Aorta (tissue), 5 donors: Measurements from ENCODE around the gene PCYOX1L. TPM values are rescaled to one million over a fixed set of nuclear protein-coding genes. Genes with fewer than 3 reads are reported as not detected.

Experiments used
- ATAC-seq: fragments of 200-7000 bp; cut with Tn5 transposase; one replicate; pipeline ENCODE4 v1.9.1; 2022; ENCODE audit warnings: moderate library complexity; ENCODE audit not compliant: low FRiP score
- DNase-seq, 2 donors: peaks; one replicate each; pipeline ENCODE4 v3.0.0-alpha.2; 2020
- H3K27ac ChIP-seq, 2 donors: one replicate each; pipeline ENCODE4 v1.5.1; 2013; ENCODE audit warnings: low read length in 2 of 2, mild to moderate bottlenecking in 2 of 2, moderate library complexity in 2 of 2, control low read depth in 1 of 2, inconsistent platforms in 1 of 2, low read depth in 1 of 2
- H3K27me3 ChIP-seq, 2 donors: one replicate each; pipeline ENCODE4 v1.6.1; 2013; ENCODE audit warnings: control low read depth in 1 of 2, low read length in 1 of 2, mild to moderate bottlenecking in 1 of 2, moderate library complexity in 1 of 2; ENCODE audit not compliant: insufficient read depth in 2 of 2, control insufficient read depth in 1 of 2
- H3K36me3 ChIP-seq, 2 donors: one replicate each; pipeline ENCODE4 v1.6.1; 2013; ENCODE audit warnings: control low read depth in 1 of 2, low read length in 1 of 2, mild to moderate bottlenecking in 1 of 2; ENCODE audit not compliant: insufficient read depth in 2 of 2, control insufficient read depth in 1 of 2
- H3K4me1 ChIP-seq, 2 donors: one replicate each; pipeline ENCODE4 v1.6.1; 2013; ENCODE audit warnings: low read length in 2 of 2, control low read depth in 1 of 2, mild to moderate bottlenecking in 1 of 2, moderate library complexity in 1 of 2; ENCODE audit not compliant: insufficient read depth in 2 of 2, control insufficient read depth in 1 of 2
- H3K4me3 ChIP-seq, 2 donors: one replicate each; pipeline ENCODE4 v1.5.1; 2013; ENCODE audit warnings: low read length in 2 of 2, control low read depth in 1 of 2, mild to moderate bottlenecking in 1 of 2
- H3K9me3 ChIP-seq: one replicate; pipeline ENCODE4 v1.6.1; 2013; ENCODE audit warnings: mild to moderate bottlenecking, low read length; ENCODE audit not compliant: control insufficient read depth
- WGBS, 2 donors: extraction: QIAGEN DNeasy Blood & Tissue Kit; methylation state at CpG; one replicate each; pipeline ENCODE4 v1.1.7; 2013; 5-methylcytosine and 5-hydroxymethylcytosine counted together
- intact Hi-C, 2 donors: fragments of 100-400 bp; cut with DNase I; formaldehyde crosslinking; loops; one replicate each; pipeline versions ENCODE4 v1.14.2 to v1.15.0; 2022
- long read RNA-seq, 2 donors: library from polyadenylated mRNA; unstranded; transcript quantifications; one replicate each; pipeline ENCODE4 v2.0.0, GENCODE V29; 2020 to 2021
- polyA plus RNA-seq, 2 donors: library from polyadenylated mRNA; stranded (reverse); fragments of 200-250 nt; gene quantifications; one replicate each; pipeline ENCODE4 v1.2.3, GENCODE V29; 2013
- total RNA-seq, 2 donors: library from RNA; stranded (reverse); fragmentation: NEBNext Ultra II Directional; extraction: Animal tissue kit (Norgen Biotek cat#: 25700); gene quantifications; one replicate each; pipeline ENCODE4 v1.2.1, GENCODE V29; 2021
- donor health status: healthy with polysubstance abuse.
- donor health status: Bipolar disorder and iron deficiency.
- donor health status: DM: no; HTN: no; CAD: no.
- donor health status: DM: no; HTN: no; CAD: no.
- donor health status: DM: yes; HTN: yes; CAD: no.

The PCYOX1L gene, protein sequence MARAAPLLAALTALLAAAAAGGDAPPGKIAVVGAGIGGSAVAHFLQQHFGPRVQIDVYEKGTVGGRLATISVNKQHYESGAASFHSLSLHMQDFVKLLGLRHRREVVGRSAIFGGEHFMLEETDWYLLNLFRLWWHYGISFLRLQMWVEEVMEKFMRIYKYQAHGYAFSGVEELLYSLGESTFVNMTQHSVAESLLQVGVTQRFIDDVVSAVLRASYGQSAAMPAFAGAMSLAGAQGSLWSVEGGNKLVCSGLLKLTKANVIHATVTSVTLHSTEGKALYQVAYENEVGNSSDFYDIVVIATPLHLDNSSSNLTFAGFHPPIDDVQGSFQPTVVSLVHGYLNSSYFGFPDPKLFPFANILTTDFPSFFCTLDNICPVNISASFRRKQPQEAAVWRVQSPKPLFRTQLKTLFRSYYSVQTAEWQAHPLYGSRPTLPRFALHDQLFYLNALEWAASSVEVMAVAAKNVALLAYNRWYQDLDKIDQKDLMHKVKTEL
- total RNA-seq (1 to 10 TPM; 3.1 to 9.2 TPM), polyA plus RNA-seq (1 to 10 TPM; 3.1 to 5.3 TPM)
- long read RNA-seq, donor 1, transcript PCYOX1L-201 (6 exons, 2,546 nt): major isoform, 18 of 22 reads
- long read RNA-seq, donor 1, partial matches to known transcripts: 3 of 22 reads
- long read RNA-seq, donor 1, other reads (novel, unspliced or antisense): 1 of 22 reads
- long read RNA-seq, donor 2, partial matches to known transcripts: 0 of 5 reads
- long read RNA-seq, donor 2, other reads (novel, unspliced or antisense): 1 of 5 reads

- Histone ChIP-seq H3K9me3 (no peaks in the 10 kb centered on the region), H3K4me3 (peak within 1 kb of the TSS; percentile 49 to 50), H3K4me1 (no peaks in the 10 kb centered on the region), H3K27me3 (no peaks in the 10 kb centered on the region), H3K36me3 (peaks cover 0 to 2% of the 10 kb centered on the region in 2 donors), H3K27ac (no peak within 1 kb of the TSS)
- peak; percentile 97 to 98 for DNase-seq
- WGBS, 2 donors: 2% methylated on average over 46 to 61 of the region's 61 CpGs
- intact Hi-C loops: loop anchor here in 1 of 2 donors (5.0 kb wide), 1 partner anchor 225 kb away; the partner anchor contains the start of gene ARHGEF37
- peak; percentile 98 for ATAC-seq
These were observed at the start of gene PCYOX1L for GRCh38 chr5:149357370-149358293. Gene PCYOX1L, plus strand, starts transcription at chr5:149358046. Its CDS starts 23 bp downstream, at chr5:149358069.

DNA sequence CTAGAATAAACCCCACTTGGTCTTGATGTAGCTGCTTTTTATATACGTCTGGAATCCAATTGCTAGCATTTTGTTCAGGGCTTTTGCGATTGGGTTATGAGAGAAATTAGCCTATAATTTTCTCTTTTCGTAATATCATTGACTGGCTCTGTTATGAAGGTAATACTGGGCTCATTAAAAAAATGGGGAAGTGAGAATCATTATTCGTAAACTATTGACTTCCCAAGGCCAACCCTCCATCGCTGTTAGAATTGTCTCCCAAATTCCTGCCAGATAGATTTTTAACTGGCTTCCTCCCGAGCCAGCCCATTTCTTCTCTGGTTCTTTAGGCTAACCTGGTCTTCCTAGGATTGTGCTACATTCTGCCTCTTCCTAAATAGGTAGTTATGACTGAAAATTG lies 48.5 kb upstream of the PCYOX1L start:
- Histone ChIP-seq H3K4me1 (no peaks in the 10 kb centered on the region), H3K27ac (no peak overlapping the region), H3K36me3 (no peaks in the 10 kb centered on the region), H3K9me3 (no peaks in the 10 kb centered on the region), H3K4me3 (no peak overlapping the region), H3K27me3 (no peaks in the 10 kb centered on the region)
- no peak for DNase-seq
- WGBS, 2 donors: 92 to 95% methylated on average over 6 of the region's 6 CpGs
- no peak for ATAC-seq
- intact Hi-C loops: no loop called here

DNA sequence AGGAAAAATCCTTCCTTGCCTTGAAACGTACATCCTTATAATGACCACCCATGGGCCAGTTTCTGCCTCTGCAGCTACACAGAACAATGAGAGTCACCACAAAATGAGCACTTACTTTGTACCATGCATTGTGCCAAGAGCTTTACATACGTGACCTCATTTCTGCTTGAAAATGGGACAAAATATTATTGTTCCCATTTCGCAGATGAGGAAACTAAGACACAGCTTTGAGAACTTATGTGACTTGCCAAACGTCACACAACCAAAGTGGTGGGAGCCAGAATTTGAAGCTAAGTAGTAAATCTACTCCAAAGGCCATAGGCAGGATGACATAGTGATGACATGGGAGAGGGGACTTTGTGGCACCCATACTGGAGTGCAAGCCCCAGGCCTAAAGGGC lies 47.4 kb upstream of the PCYOX1L start:
- 93% methylated on average over 4 of the region's 4 CpGs for WGBS, 2 donors
- intact Hi-C loops: loop anchor here in 1 of 2 donors (10.0 kb wide), 1 partner anchor 254 kb away; no protein-coding TSS in a partner anchor
- Histone ChIP-seq H3K9me3 (no peaks in the 10 kb centered on the region), H3K27me3 (no peaks in the 10 kb centered on the region), H3K36me3 (no peaks in the 10 kb centered on the region), H3K4me3 (no peak overlapping the region), H3K27ac (no peak overlapping the region), H3K4me1 (no peaks in the 10 kb centered on the region)
- no peak for ATAC-seq
- DNase-seq: no peak

GRCh38 chr5:149310947-149311658 lies 46.7 kb upstream of the PCYOX1L start:
- Histone ChIP-seq H3K9me3 (no peaks in the 10 kb centered on the region), H3K27me3 (no peaks in the 10 kb centered on the region), H3K4me3 (no peak overlapping the region), H3K36me3 (no peaks in the 10 kb centered on the region), H3K4me1 (no peaks in the 10 kb centered on the region), H3K27ac (no peak overlapping the region)
- no peak for ATAC-seq
- DNase-seq: no peak
- WGBS, 2 donors: 86 to 89% methylated on average over 10 of the region's 10 CpGs
- intact Hi-C loops: loop anchor here in 1 of 2 donors (10.0 kb wide), 1 partner anchor 254 kb away; no protein-coding TSS in a partner anchor

DNA sequence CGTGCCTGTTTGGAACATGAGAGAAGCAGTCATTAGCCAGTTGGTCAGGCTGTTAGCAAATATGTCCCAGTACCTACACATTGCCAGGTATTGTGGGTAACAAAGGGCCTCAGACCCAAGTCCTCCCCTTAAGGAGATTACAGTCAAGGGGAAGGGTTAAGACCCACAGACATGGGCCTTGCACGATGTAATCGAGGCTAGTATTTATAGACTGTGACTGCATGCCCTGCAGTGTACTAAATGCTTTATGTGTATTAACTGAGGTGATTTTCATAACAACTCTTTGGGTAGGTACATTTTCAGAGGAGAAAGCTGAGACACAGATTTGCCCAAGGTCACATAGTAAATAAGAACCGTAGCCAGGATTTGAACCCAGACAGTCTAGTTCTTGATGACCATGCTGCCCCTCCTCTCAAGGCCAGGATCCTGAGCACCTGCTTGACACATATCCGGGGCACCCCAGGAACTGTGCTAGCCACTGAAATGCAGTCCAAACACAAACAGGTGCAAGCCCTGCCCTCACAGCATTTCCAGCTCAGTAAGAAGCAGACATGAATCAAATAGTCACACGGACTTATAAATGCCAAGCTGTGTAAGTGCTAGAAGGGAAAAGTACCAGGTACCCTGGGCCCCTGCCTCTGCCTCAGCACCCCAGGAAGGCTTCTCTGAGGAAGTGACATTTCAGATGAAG lies 44.5 kb upstream of the PCYOX1L start:
- H3K27ac ChIP-seq: no peak overlapping the region
- no peaks in the 10 kb centered on the region for H3K27me3 ChIP-seq
- ATAC-seq (no peak), DNase-seq (no peak)
- H3K36me3 ChIP-seq: no peaks in the 10 kb centered on the region
- intact Hi-C loops: loop anchor here in 1 of 2 donors (10.0 kb wide), 1 partner anchor 252 kb away; no protein-coding TSS in a partner anchor
- no peak overlapping the region for H3K4me3 ChIP-seq
- no peaks in the 10 kb centered on the region for H3K9me3 ChIP-seq
- no peaks in the 10 kb centered on the region for H3K4me1 ChIP-seq
- 71 to 78% methylated on average over 6 of the region's 6 CpGs for WGBS, 2 donors

GRCh38 chr5:149314571-149315111 lies 43.2 kb upstream of the PCYOX1L start:
- 91 to 94% methylated on average over 4 of the region's 4 CpGs for WGBS, 2 donors
- no peaks in the 10 kb centered on the region for H3K9me3 ChIP-seq
- no peak overlapping the region for H3K27ac ChIP-seq
- intact Hi-C loops: loop anchor here (5.0 to 10.0 kb wide), 3 partner anchors 128 to 253 kb away; no protein-coding TSS in a partner anchor
- no peaks in the 10 kb centered on the region for H3K4me1 ChIP-seq
- DNase-seq: no peak
- no peaks in the 10 kb centered on the region for H3K27me3 ChIP-seq
- H3K36me3 ChIP-seq: no peaks in the 10 kb centered on the region
- no peak overlapping the region for H3K4me3 ChIP-seq
- ATAC-seq: no peak

GRCh38 chr5:149315753-149316152 lies 42.1 kb upstream of the PCYOX1L start:
- 86 to 91% methylated on average over 6 of the region's 6 CpGs for WGBS, 2 donors
- intact Hi-C loops: loop anchor here (5.0 to 10.0 kb wide), 3 partner anchors 127 to 252 kb away; no protein-coding TSS in a partner anchor
- H3K4me1 ChIP-seq: no peaks in the 10 kb centered on the region
- no peak for ATAC-seq
- no peaks in the 10 kb centered on the region for H3K36me3 ChIP-seq
- DNase-seq: no peak
- no peaks in the 10 kb centered on the region for H3K27me3 ChIP-seq
- H3K4me3 ChIP-seq: no peak overlapping the region
- no peaks in the 10 kb centered on the region for H3K9me3 ChIP-seq
- H3K27ac ChIP-seq: no peak overlapping the region
